ENCODE measurements around the gene ZNF579. TPM values are rescaled to one million over a fixed set of nuclear protein-coding genes. Genes with fewer than 3 reads are reported as not detected.
"Not testable (repeated sequence)": the region's sequence is repeated elsewhere in the genome, so short reads cannot be mapped to it uniquely, and the experiment has no call there.

Gene ZNF579
- total RNA-seq, 4 donors from 2014 or later = 4.2 to 11.1 (median 8.1) TPM

GRCh38 chr19:55535965-55536350, 44.7 kb downstream of the ZNF579 start:
- TF ChIP-seq POLR2A (IDR thresholded peaks at IDR 0.05; ENCODE audit: low read depth) (no peak), EP300 (IDR thresholded peaks at IDR 0.05) (no peak), CTCF (IDR thresholded peaks at IDR 0.05) (no peak), POLR2AphosphoS5 (IDR thresholded peaks at IDR 0.05) (no peak)
- WGBS = 93% methylated on average over 17 of the region's 22 CpGs
- intact Hi-C loops (cut with DNase I) = no loop called here

GRCh38 chr19:55535173-55535964, 45.3 kb downstream of the ZNF579 start:
- TF ChIP-seq CTCF (IDR thresholded peaks at IDR 0.05) (no peak), POLR2AphosphoS5 (IDR thresholded peaks at IDR 0.05) (no peak), POLR2A (IDR thresholded peaks at IDR 0.05; ENCODE audit: low read depth) (no peak)
- DNase-seq (ENCODE audit: extremely low spot score) = no peak
- no peaks in the 10 kb centered on the region for H3K36me3 ChIP-seq
- H3K4me1 ChIP-seq = peaks cover 0 to 10% (median 2%) of the 10 kb centered on the region in 4 donors
- no peaks in the 10 kb centered on the region for H3K9me3 ChIP-seq
- peaks cover 0 to 11% (median 0%) of the 10 kb centered on the region in 4 donors for H3K27me3 ChIP-seq
- no peak overlapping the region for H3K4me3 ChIP-seq
- H3K27ac ChIP-seq (replicated peaks in 1 of 4) = no peak overlapping the region
- 82% methylated on average over 7 of the region's 12 CpGs for WGBS
- intact Hi-C loops (cut with DNase I) = no loop called here

More at GRCh38 chr19:55535965-55536350, 44.7 kb downstream of the ZNF579 start:
- Histone ChIP-seq H3K4me3 (no peak overlapping the region), H3K27me3 (peaks cover 0 to 11% (median 0%) of the 10 kb centered on the region in 4 donors), H3K36me3 (no peaks in the 10 kb centered on the region), H3K4me1 (peaks cover 0 to 10% (median 2%) of the 10 kb centered on the region in 4 donors), H3K27ac (replicated peaks in 1 of 4) (no peak overlapping the region), H3K9me3 (no peaks in the 10 kb centered on the region)
- no peak for DNase-seq (ENCODE audit: extremely low spot score)

- not testable (repeated sequence) for H3K36me3 ChIP-seq; H3K27ac ChIP-seq (replicated peaks in 1 of 4); DNase-seq (ENCODE audit: extremely low spot score)
Observed at GRCh38 chr19:55534280-55534679, 46.4 kb downstream of the ZNF579 start.

DNA sequence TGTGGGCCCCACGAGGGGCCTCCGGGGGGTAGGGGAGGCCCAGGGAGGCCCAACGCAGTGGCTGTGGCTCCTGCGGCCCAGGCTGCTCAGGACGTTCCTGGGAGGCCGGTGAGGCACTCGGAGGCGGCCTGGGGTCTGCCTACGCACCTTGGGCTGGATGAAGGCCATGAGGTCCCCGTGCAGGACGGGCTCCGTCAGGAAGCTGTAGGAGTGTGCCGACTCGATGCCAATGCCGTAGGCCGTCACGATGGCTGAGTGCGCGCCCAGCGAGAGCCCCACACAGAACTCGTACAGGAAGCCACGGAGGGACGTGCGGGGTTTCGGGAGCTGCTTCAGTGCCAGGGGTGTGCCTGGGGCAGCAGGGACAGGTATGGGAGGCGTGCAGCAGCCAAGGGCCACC, 49.7 kb downstream of the ZNF579 start:
- Histone ChIP-seq H3K27me3 (peaks cover 0 to 18% (median 0%) of the 10 kb centered on the region in 4 donors), H3K4me3 (no peak overlapping the region), H3K9me3 (no peaks in the 10 kb centered on the region), H3K27ac (replicated peaks in 1 of 4) (no peak overlapping the region), H3K4me1 (peaks cover 4 to 10% (median 8%) of the 10 kb centered on the region in 4 donors), H3K36me3 (no peaks in the 10 kb centered on the region)
- 93% methylated on average over 14 of the region's 26 CpGs for WGBS
- no peak for DNase-seq (ENCODE audit: extremely low spot score)
- no peak for TF ChIP-seq POLR2A (IDR thresholded peaks at IDR 0.05; ENCODE audit: low read depth)
- TF ChIP-seq EP300 (IDR thresholded peaks at IDR 0.05) = no peak
- no peak for TF ChIP-seq POLR2AphosphoS5 (IDR thresholded peaks at IDR 0.05)
- TF ChIP-seq CTCF (IDR thresholded peaks at IDR 0.05) = no peak
- intact Hi-C loops (cut with DNase I) = no loop called here

More at GRCh38 chr19:55534280-55534679, 46.4 kb downstream of the ZNF579 start:
- H3K9me3 ChIP-seq; H3K4me1 ChIP-seq; H3K4me3 ChIP-seq; intact Hi-C loops (cut with DNase I): not testable (repeated sequence)
- 97% methylated on average over 7 of the region's 7 CpGs for WGBS
- peaks cover 0 to 20% (median 0%) of the 10 kb centered on the region in 4 donors for H3K27me3 ChIP-seq

DNA sequence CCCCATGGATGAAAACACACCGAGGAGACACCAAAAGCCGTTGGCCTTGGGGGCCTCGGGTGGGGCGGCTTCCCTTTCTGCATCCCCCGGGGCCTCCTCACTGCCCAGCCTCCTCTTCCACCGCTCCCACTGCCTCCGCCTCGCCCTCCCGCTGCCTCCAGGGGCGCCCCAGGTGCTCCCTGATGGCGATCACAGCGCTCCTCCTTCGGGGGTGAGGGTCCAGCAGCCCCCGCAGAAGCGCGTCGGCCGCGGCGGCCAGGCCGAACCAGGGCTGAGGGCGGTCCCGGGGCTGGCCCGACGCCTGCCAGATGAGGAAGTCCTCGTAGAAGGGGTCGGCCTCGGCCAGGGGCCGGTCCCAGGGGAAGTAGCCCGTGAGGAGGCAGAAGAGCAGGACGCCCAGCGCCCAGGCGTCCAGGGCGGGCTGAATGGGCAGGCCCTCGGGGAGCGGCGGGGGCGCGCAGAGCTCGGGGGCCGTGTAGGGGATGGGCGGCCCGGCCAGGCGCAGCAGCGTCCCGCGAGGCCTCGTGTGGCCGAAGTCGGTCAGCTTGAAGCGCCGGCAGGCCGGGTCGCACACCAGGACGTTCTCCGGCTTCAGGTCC, 50.9 kb downstream of the ZNF579 start:
- no peak for DNase-seq (ENCODE audit: extremely low spot score)
- Histone ChIP-seq H3K4me1 (peaks cover 9 to 17% (median 16%) of the 10 kb centered on the region in 4 donors), H3K4me3 (no peak overlapping the region), H3K9me3 (no peaks in the 10 kb centered on the region), H3K27ac (replicated peaks in 1 of 4) (no peak overlapping the region), H3K36me3 (no peaks in the 10 kb centered on the region), H3K27me3 (peaks cover 0 to 27% (median 0%) of the 10 kb centered on the region in 4 donors)
- intact Hi-C loops (cut with DNase I) = no loop called here
- WGBS = 91% methylated on average over 28 of the region's 56 CpGs
- TF ChIP-seq EP300 (IDR thresholded peaks at IDR 0.05) = no peak
- TF ChIP-seq POLR2A (IDR thresholded peaks at IDR 0.05; ENCODE audit: low read depth) = no peak
- TF ChIP-seq CTCF (IDR thresholded peaks at IDR 0.05) = no peak
- TF ChIP-seq POLR2AphosphoS5 (IDR thresholded peaks at IDR 0.05) = no peak
